IPS-20b (cell line): ENCODE measurements around the gene KLF4.
A peak's percentile ranks its signal among the peaks of the same experiment; 100 is the strongest.
"Not testable (repeated sequence)": the region's sequence is repeated elsewhere in the genome, so short reads cannot be mapped to it uniquely, and the experiment has no call there.

Experiments used
- H3K27ac ChIP-seq: one replicate; pipeline ENCODE4 v1.5.1; 2013; ENCODE audit warnings: low read length
- H3K27me3 ChIP-seq: 2 replicates; pipeline ENCODE4 v1.6.1; 2013; ENCODE audit warnings: mild to moderate bottlenecking, low read length, inconsistent platforms; ENCODE audit not compliant: insufficient read depth
- H3K36me3 ChIP-seq: 2 replicates; pipeline ENCODE4 v1.6.1; 2013; ENCODE audit warnings: low read depth, mild to moderate bottlenecking, inconsistent platforms, low read length, moderate library complexity; ENCODE audit not compliant: insufficient read depth
- H3K4me1 ChIP-seq: 2 replicates; pipeline ENCODE4 v1.6.1; 2013; ENCODE audit warnings: mild to moderate bottlenecking, control low read depth, inconsistent platforms, low read length, moderate library complexity; ENCODE audit not compliant: insufficient read depth
- H3K4me3 ChIP-seq: 2 replicates; pipeline ENCODE4 v1.5.1; 2013; ENCODE audit warnings: mild to moderate bottlenecking, low read length, inconsistent platforms
- H3K9ac ChIP-seq: 2 replicates; pipeline ENCODE4 v1.6.1; 2013; ENCODE audit warnings: low read depth, mild to moderate bottlenecking, inconsistent platforms, low read length, moderate library complexity
- H3K9me3 ChIP-seq: 2 replicates; pipeline ENCODE4 v1.6.1; 2013; ENCODE audit warnings: mild to moderate bottlenecking, low read depth, low read length, inconsistent platforms; ENCODE audit not compliant: insufficient read depth

KLF4 gene

GRCh38 chr9:107500421-107501200 is 11.0 kb upstream of the KLF4 start:
- not testable (repeated sequence) for H3K9ac ChIP-seq, H3K36me3 ChIP-seq, H3K9me3 ChIP-seq, H3K27ac ChIP-seq, H3K4me3 ChIP-seq, H3K4me1 ChIP-seq, H3K27me3 ChIP-seq

- H3K27ac ChIP-seq, result no peak overlapping the region
- no peaks in the 10 kb centered on the region for H3K36me3 ChIP-seq
- H3K27me3 ChIP-seq, result peaks cover 14% of the 10 kb centered on the region
- H3K9ac ChIP-seq, result no peak overlapping the region
- peaks cover 8% of the 10 kb centered on the region for H3K4me1 ChIP-seq
- H3K9me3 ChIP-seq, result no peaks in the 10 kb centered on the region
- no peak overlapping the region for H3K4me3 ChIP-seq
Observed at GRCh38 chr9:107496976-107497375, 7.4 kb upstream of the KLF4 start.

GRCh38 chr9:107492381-107492970 is 2.9 kb upstream of the KLF4 start:
- Histone ChIP-seq H3K27me3 (peaks cover 55% of the 10 kb centered on the region), H3K4me1 (peaks cover 3% of the 10 kb centered on the region; the same call in 1 of the 2 replicates), H3K9ac (no peak overlapping the region), H3K9me3 (peaks cover 6% of the 10 kb centered on the region), H3K36me3 (no peaks in the 10 kb centered on the region), H3K4me3 (no peak overlapping the region), H3K27ac (no peak overlapping the region)

GRCh38 chr9:107491081-107492053 is 1.8 kb upstream of the KLF4 start:
- no peak overlapping the region for H3K27ac ChIP-seq
- H3K9me3 ChIP-seq, result peaks cover 14% of the 10 kb centered on the region
- peaks cover 66% of the 10 kb centered on the region for H3K27me3 ChIP-seq
- H3K9ac ChIP-seq, result peak overlapping the region; percentile 52; the same call in 1 of the 2 replicates
- no peaks in the 10 kb centered on the region; the same call in 1 of the 2 replicates for H3K36me3 ChIP-seq
- peaks cover 5% of the 10 kb centered on the region; the same call in 1 of the 2 replicates for H3K4me1 ChIP-seq
- H3K4me3 ChIP-seq, result peak overlapping the region; percentile 84

- H3K9me3 ChIP-seq, result peaks cover 16% of the 10 kb centered on the region
- H3K4me1 ChIP-seq, H3K36me3 ChIP-seq, H3K27ac ChIP-seq: not testable (repeated sequence)
- peak overlapping the region; percentile 84 for H3K4me3 ChIP-seq
- peak overlapping the region; percentile 52; the same call in 1 of the 2 replicates for H3K9ac ChIP-seq
- H3K27me3 ChIP-seq, result peaks cover 74% of the 10 kb centered on the region
Observed at GRCh38 chr9:107490606-107490970, 1.0 kb upstream of the KLF4 start.

- peaks cover 74% of the 10 kb centered on the region for H3K27me3 ChIP-seq
- H3K9ac ChIP-seq, result peak overlapping the region; percentile 50; the same call in 1 of the 2 replicates
- peaks cover 4% of the 10 kb centered on the region; the same call in 1 of the 2 replicates for H3K36me3 ChIP-seq
Observed at GRCh38 chr9:107489144-107489673, 360 bp downstream of the KLF4 start.

GRCh38 chr9:107488375-107489143 is 1.0 kb downstream of the KLF4 start:
- Histone ChIP-seq H3K4me1 (peaks cover 5% of the 10 kb centered on the region; the same call in 1 of the 2 replicates), H3K9ac (peak overlapping the region; percentile 50; the same call in 1 of the 2 replicates), H3K9me3 (peaks cover 17% of the 10 kb centered on the region), H3K4me3 (peak overlapping the region; percentile 69), H3K27me3 (peaks cover 72% of the 10 kb centered on the region), H3K27ac (no peak overlapping the region), H3K36me3 (peaks cover 4% of the 10 kb centered on the region; the same call in 1 of the 2 replicates)

More at GRCh38 chr9:107489144-107489673, 360 bp downstream of the KLF4 start:
- Histone ChIP-seq H3K27ac (no peak overlapping the region), H3K9me3 (peaks cover 17% of the 10 kb centered on the region), H3K4me3 (peak overlapping the region; percentile 69), H3K4me1 (peaks cover 5% of the 10 kb centered on the region; the same call in 1 of the 2 replicates)

- Histone ChIP-seq H3K9ac (no peak overlapping the region; the same call in 1 of the 2 replicates), H3K9me3 (peaks cover 17% of the 10 kb centered on the region), H3K27me3 (peaks cover 70% of the 10 kb centered on the region)
Observed at GRCh38 chr9:107487521-107488374, 1.8 kb downstream of the KLF4 start.

GRCh38 chr9:107486674-107487520 is 2.7 kb downstream of the KLF4 start:
- Histone ChIP-seq H3K36me3 (peaks cover 4% of the 10 kb centered on the region; the same call in 1 of the 2 replicates), H3K4me1 (peaks cover 5% of the 10 kb centered on the region; the same call in 1 of the 2 replicates), H3K27ac (no peak overlapping the region), H3K4me3 (peak overlapping the region; percentile 69; the same call in 1 of the 2 replicates), H3K9me3 (peaks cover 17% of the 10 kb centered on the region), H3K27me3 (peaks cover 61% of the 10 kb centered on the region), H3K9ac (no peak overlapping the region; the same call in 1 of the 2 replicates)

More at GRCh38 chr9:107487521-107488374, 1.8 kb downstream of the KLF4 start:
- H3K4me1 ChIP-seq, result peaks cover 5% of the 10 kb centered on the region; the same call in 1 of the 2 replicates
- H3K27ac ChIP-seq, result no peak overlapping the region
- peaks cover 4% of the 10 kb centered on the region; the same call in 1 of the 2 replicates for H3K36me3 ChIP-seq
- H3K4me3 ChIP-seq, result peak overlapping the region; percentile 69
